K562 treated with DMSO at 1 percent for 24 hours (cell line): Measurements from ENCODE around the gene SLC25A19. TPM values are rescaled to one million over a fixed set of nuclear protein-coding genes. Genes with fewer than 3 reads are reported as not detected.

ENCODE experiments used
- total RNA-seq: library from RNA; unstranded; fragments of 300-600 nt; gene quantifications from 2 replicates; pipeline ENCODE4 v1.2.3, GENCODE V29; 2022; ENCODE audit warnings: low read depth; ENCODE audit not compliant: insufficient read depth

The SLC25A19 gene
- 28.8 and 29.6 TPM in 2 replicates for total RNA-seq

DNA sequence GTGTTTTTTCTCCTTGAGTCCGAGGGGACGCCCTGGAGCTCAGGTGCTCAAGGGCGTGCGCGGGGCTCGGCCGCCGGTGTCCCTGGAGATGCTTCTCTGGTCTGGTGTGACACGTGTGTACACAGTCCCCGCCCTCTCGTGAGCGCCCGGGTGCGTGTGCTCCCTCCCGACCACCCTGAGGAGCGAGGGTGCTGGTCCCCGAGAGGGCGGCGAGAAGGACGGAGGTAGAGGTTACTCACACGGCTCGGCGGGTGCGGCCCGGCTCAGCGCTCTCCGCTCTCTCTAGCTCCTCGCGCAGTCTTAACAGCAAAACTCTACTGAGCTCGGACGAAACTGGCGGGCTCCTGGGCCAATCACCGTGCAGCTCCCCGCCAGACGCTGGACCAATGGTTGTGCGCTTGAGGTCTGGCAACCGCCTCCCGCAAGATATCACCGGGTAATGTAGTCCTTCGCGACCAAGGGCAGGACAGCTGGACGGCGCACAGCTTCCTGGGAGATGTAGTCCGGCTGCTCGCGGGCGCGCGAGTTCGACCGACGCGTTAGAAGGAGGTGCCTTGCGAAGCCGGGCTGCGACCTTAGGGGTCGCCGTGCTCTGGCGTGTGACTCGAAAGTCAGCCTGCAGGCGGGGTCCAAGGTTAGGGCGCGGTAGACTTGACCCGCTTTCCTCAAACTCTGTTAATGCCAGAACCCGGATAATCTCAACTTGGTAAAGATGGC lies at the start of gene SLC25A19:
TSS of gene SLC25A19 (minus strand) at position 319 of the 717 bp plus-strand sequence. CDS start 2,669 bp downstream, outside the sequence.

DNA sequence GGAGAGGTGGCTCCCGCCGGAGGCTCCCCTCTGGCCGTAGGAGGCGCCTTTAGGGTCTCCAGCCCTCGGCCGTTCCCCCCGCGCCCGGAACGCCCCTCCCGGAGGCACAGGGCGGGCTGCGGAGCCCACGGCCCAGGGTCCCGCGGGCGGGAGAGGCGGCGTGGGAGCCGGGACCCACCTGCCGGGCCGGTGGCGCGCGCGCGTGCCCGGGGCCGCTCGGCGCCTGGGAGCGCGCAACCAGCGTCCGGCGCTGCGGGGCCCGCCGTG lies 18.3 kb downstream of the SLC25A19 start, which contains the start of gene MIF4GD:
TSS of gene MIF4GD (minus strand) at position 266 of the 267 bp plus-strand sequence. CDS start 1,036 bp downstream, outside the sequence.

DNA sequence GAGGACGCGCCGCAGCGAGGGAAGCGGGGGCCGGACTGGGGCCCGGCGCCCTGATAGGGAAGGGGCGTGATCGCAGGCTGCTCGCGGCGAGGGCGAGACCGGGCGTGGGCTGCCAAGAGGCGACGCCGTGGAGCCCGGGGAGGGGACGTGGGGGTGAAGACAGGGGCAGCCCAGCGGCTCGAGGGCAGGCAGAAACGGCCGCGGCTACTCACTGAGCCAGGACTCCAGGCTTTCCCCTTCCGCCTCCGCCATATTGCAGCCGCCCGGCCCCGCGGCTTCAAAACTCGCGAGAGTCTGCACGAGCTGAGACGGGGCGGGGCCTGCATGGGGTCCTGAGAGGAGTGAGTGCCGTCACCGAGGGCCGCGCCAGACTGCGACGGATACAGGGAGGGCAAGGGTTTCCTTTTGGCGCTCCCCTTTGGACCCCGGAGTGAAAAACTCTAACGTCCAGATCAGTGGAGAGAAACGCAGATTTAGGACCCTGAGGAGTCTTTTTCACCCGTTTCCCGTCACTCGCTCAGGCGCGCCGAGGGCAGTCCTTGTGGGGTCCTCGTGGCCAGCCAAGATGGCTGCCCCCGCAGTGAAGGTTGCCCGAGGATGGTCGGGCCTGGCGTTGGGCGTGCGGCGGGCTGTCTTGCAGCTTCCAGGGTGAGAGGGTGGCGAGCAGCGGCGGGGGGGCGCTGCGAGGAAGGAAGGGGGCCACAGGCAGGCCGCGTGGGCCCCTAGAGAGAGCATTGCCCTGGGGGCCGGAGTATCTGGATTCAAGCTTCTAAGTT lies 27.7 kb downstream of the SLC25A19 start, which contains the start of the genes GGA3 and MRPS7:
TSS of gene GGA3 (minus strand) at position 271 of the 776 bp plus-strand sequence. CDS start at position 252, 19 bp downstream.
TSS of gene MRPS7 (plus strand) at position 544 of the 776 bp plus-strand sequence. CDS start at position 566, 22 bp downstream.

Other genes starting within 250 kb of the SLC25A19 start
- 387 and 416 TPM in 2 replicates for gene ATP5PD, start 242.5 kb downstream of the SLC25A19 start, total RNA-seq
- gene KCTD2, start 242.2 kb downstream of the SLC25A19 start, total RNA-seq, result 32.1 and 32.5 TPM in 2 replicates
- 6.4 and 8.4 TPM in 2 replicates for gene SLC16A5, start 201.5 kb downstream of the SLC25A19 start, total RNA-seq
- 36.2 and 36.6 TPM in 2 replicates for gene ARMC7, start 179.5 kb downstream of the SLC25A19 start, total RNA-seq
- gene NT5C, start 157.7 kb downstream of the SLC25A19 start, total RNA-seq, result 61.6 and 76.3 TPM in 2 replicates
- gene JPT1, start 134.9 kb downstream of the SLC25A19 start, total RNA-seq, result 151 and 160 TPM in 2 replicates
- gene SUMO2, start 106.5 kb downstream of the SLC25A19 start, total RNA-seq, result 115 and 125 TPM in 2 replicates
- 63.7 and 66.0 TPM in 2 replicates for gene NUP85, start 83.8 kb downstream of the SLC25A19 start, total RNA-seq
- 57.3 and 61.5 TPM in 2 replicates for gene GGA3, start 27.8 kb downstream of the SLC25A19 start, total RNA-seq
- 59.7 and 63.6 TPM in 2 replicates for gene MRPS7, start 27.6 kb downstream of the SLC25A19 start, total RNA-seq
- 60.9 and 72.8 TPM in 2 replicates for gene MIF4GD, start 18.2 kb downstream of the SLC25A19 start, total RNA-seq
- 105 and 109 TPM in 2 replicates for gene GRB2, start 116.2 kb upstream of the SLC25A19 start, total RNA-seq
- gene TMEM94, start 167.2 kb upstream of the SLC25A19 start, total RNA-seq, result 46.2 and 54.0 TPM in 2 replicates
- 7.8 and 9.1 TPM in 2 replicates for gene CASKIN2, start 226.1 kb upstream of the SLC25A19 start, total RNA-seq
- gene TSEN54, start 227.1 kb upstream of the SLC25A19 start, total RNA-seq, result 35.8 and 49.7 TPM in 2 replicates
- gene LLGL2, start 236.3 kb upstream of the SLC25A19 start, total RNA-seq, result 36.0 and 45.7 TPM in 2 replicates